NCI-H2171 (cell line): ENCODE data around the gene NPC1.
A peak's percentile ranks its signal among the peaks of the same experiment; 100 is the strongest.
"Not testable (repeated sequence)": the region's sequence is repeated elsewhere in the genome, so short reads cannot be mapped to it uniquely, and the experiment has no call there.

Experiments
- DNase-seq: peaks from one replicate; lab custom pipeline; 2025; lab: John Stamatoyannopoulos, UW

NPC1 gene

DNA sequence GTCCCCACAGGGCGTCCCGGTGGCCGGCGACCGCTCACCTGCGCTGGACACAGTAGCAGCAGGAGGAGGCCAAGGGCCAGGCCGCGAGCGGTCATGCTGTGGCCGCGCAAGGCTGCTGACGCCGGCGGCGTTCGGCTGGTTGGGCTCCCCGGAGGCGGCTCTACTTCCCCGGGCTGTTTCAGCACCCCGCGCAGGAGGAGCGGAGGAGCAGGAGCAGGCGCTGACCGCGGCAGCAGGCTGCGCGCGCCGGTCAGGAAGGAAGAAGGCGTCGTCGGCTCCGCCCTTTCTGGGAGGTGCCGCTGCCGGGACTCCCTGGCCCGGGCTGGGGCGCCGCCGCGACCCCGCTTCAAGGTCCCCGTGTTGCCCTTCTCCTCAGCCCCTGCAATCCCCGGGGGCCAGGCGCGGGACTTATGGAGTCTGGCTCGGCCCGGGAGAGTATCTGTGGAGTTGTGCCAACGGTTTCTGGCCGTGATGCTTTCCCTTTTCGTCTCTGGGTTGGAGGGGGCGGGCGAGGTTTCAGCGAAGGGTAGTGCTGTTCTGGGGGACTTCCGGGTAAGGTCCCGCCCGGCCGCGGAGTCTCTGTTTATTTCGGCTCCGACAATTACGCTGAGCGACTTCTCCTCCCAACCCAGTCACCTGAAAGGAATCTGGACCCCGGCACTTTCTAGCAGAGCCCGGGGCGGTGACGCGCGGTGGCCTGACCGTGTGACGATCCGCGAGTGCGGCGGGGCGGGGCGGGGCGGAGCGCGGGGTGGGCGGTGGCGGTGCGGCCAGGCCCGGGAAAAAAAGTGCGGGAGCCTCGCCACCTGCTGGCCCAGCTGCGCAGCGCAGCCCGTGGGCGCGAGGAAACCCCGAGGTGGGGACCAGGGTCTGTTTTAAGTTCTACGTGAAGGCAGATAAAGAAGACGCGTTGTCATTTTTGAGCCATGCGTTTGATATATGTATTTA lies at the start of gene NPC1:
TSS of gene NPC1 (minus strand) at position 258 of the 948 bp plus-strand sequence. CDS start at position 95, 163 bp downstream.
- peak; percentile 88 for DNase-seq

DNA sequence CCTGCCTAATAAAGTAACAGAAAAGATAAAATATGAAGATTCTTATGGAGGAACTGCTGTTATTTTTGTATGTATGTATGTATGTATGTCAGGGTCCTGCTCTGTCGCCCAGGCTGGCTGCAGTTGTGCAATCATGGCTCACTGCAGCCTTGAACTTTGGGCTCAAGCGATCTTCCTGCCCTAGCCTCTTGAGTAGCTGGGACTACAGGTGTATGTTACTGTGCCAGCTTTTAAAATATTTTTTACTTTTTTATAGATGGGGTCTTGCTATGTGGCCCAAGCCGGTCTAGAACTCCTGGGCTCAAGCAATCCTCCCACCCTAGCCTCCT lies 49.7 kb upstream of the NPC1 start:
- DNase-seq, result no peak

DNA sequence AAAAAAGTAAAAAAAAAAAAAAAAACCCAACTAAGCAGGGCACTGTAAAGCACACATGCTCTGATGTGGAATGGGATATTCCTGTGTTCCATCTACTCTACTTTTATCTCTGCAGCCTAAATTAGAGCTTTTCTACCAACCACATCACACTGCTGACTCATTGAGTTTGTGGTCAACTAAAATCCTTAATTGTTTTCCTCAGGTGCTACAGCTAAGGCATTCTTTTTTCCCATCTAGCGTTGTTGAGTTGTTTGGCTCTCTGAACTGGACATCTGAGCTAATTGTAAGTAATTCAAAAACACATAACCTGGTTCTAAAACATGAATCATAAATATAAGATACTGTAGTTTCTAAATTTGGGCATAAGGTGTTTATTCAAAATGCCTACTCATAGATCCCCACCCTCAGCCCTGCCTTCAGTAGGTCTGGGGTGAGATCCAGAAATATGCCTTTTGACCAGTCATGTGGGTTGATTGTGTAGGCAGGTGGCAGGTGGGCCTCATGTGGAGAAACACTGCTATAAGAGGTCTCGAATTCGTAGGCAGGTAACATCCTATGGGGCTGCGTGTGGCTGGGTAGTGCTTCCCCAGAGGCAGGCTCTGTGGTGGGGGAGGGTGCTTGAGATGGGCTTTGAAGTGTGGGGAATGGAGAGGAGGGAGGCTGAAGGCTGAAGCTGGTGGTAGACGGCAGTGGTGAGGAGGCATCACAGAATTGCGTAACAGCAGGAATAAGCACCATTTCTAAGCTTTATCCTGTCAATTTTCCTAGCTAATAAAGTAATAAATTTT lies 49.2 kb upstream of the NPC1 start:
- no peak for DNase-seq

DNA sequence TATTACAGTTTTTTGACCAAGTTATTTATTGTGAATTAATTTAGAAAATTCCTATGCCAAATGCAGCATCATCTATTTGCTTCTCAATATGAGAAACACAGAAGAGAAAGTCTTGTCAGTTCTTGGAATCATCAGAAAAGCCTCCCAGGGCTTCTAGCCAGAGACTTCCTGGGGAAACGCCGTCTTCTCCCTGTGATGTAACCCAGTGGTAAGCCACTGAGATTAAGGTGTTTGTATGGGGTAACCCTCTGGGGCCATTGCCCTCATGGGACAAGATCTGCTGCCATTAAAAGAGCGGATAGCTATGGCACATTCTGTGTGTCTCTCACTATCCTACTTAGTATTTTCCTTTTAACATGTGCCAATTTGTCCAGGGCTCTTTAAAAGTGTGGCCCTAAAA lies 48.4 kb upstream of the NPC1 start:
- DNase-seq, result no peak

DNA sequence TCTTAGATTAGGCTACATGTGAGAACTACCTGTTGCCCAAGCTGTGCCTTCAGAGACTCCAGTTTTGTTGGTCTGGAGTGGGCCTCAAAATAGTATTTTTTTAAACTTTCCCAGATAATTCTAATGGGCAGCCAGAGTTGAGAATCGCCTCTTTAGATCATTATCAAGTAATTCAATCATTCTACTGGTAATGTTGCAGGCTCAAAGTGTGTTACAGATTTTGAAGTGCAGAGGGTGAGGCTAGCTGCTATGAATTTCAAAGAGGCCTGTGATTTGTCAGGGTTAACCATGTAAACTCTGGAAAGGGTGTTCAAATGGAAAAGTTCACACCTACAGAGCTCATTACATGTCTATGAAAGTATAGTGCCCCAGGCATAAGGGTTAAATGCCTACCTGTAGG lies 46.3 kb upstream of the NPC1 start:
- no peak for DNase-seq

DNA sequence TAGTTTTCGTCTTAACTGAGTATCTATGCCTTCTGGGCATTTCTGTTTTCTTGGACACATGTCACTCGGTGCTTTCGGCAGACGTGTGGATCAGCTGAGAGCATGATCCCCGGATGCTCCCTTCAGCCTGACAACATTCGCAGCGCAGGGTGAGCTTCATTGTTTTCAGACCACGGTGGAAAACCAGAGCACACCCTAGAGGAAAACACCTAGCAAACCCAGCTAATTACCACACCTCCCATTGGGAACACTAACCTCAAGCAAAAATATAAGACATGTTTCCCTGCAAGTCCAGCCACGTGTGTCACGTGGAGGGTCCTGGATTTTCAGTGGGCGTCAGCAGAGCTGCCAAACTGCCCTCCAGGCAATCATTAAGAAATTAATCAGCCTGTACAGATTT lies 45.4 kb upstream of the NPC1 start:
- no peak for DNase-seq

DNA sequence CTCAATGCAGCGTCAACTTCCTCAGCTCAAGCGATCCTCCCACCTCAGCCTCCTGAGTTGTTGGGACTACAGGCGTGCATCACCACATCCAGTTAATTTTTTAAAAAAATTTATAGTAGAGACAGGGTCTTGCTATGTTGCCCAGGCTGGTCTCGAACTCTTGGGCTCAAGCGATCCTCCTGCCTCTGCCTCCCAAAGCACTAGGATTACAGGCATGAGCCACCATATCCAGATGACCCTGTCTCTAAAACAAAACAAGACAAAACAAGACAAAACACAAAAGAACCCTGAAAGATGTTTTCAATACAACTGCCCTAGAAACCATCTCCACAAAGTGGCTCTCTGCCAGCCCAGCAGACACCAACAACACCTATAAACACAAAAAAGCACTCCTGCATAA lies 45.0 kb upstream of the NPC1 start:
- no peak for DNase-seq

DNA sequence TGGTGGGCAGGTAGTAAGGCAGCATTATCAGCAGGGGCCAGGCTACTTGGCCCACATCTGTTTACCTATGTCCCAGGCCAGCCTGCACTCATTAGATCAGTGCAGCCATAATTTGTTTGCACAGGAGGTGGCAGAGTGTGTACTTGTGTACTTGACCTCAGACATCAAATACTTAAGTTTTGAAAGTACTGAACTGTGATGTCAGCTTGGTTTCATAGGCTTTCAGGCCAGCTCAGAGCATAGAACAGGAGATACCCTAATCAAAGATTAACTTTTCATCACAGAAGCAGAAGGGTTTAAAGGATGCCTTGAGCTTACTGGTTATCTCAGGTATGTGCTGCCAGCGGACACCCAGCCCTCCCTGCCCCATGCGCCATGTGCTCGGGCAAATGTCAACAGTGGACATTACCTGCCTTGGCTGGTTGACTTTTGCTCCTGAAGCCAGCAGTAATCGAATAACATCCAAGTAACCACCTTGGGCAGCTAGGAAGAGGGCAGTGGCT lies 43.2 kb upstream of the NPC1 start:
- DNase-seq, result no peak

DNA sequence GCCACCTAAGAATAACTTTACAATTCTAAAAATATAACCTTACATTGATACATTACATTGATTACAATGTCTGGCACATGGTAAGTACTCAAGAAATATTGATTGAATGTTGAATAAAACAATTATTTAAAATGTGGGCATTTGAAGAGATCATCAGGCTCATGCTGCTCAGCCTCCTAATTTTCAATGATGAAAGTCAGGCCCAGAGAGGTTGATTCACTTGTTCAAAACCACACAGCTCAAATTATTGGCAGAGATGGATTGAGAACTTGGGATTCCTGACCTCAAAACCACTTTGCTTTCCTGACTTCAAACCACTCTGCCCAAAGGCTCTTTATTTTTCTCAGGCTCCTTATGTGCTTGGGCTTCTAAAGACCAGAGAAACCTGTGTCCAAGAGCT lies 41.7 kb upstream of the NPC1 start:
- DNase-seq, result no peak

DNA sequence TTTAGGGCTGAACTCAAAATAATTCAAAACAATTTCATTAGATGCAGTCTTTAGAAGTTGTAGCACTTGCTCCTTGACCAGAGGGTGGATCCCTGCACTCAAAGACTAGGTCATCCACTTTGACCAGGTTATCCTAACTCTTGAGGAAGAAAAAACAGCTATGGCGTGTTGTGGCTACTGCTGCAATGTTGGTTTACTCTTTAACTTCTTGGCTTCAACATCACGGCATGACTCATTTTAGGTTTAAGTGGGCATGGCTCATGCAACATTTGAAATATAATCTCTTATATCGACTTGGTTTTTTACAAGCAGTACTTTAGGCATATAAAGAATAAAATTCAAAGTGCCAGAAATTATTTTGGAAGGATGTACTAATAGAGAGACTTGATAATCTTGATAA lies 41.0 kb upstream of the NPC1 start:
- DNase-seq, result no peak

DNA sequence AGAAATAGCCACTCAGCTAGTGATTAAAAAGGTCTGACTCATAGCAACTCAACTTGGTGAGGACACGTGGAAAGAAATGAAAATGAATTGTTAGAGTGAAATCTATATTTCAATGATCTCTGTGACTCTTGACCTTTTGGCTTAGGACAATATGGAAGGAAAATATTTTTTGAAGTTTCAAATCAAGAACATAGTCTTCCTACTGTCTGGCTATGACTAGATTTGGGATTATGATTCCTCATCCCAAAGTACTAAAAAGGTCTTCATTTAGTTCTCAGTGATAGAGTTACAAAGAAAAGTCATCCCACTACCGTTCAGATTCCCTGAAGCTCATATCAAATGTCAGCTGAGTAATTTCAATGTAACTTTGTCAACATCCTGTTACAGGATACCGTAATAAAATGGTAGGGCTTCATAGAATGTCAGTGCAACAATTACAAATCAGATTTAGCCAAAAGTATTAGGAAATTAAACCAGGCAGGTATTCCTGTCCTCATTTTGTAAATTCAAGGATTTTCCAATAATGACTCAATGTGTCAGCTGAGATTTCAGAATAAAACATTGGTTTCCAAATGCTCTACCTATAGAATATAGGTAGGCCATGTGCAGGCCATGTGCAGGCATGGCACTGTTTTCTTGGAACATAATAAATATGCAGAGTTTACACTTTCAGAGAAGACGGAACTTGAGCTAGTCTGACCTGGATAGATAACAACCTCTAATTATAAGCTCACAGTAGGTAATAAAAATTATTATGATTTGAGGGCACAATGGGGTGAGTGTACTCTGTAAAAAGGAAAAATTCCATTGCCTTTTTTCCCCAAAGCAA lies 40.4 kb upstream of the NPC1 start:
- DNase-seq, result no peak

DNA sequence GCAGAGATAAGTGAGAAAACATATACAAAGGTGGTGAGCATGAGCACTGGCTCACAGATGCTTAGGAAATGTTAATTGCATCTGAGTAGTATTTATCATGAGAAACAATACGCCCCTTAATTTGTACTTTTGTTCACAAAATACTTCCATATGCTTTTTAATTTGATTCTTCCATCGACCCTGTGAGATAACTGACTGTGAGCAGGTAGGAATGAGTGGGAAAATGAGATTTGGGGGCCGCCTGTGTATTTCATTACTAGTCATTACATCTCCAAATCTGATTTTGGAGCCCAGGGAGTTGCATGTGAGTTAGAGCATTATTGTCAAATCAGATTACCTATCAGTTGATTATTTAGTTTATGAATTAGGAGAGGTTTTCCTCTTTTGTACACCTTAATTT lies 36.7 kb upstream of the NPC1 start:
- DNase-seq, result no peak

DNA sequence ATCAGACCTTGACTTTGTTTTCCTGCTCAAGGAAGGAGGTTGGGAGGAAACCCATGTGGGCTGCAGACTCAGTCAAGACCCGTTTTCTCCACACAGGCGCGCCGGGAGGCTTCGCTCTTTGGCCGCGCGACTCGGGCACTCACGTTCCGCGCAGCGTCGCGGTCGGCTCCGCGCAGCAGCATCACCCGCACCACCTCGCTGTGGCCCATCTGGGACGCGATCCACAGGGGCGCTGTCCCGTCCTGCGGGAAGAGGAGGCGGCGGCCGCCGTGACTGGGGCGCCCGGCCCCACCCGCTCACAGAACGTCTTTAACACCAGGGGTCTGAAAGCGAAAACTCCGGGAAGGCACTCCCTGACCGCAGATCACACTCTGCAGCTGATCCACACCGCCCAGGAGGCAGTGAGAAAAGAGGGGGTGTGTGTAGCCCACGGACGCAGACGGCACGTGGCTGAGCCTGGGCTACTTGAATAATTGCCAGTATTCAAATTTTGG lies 33.1 kb upstream of the NPC1 start:
- DNase-seq, result no peak

DNA sequence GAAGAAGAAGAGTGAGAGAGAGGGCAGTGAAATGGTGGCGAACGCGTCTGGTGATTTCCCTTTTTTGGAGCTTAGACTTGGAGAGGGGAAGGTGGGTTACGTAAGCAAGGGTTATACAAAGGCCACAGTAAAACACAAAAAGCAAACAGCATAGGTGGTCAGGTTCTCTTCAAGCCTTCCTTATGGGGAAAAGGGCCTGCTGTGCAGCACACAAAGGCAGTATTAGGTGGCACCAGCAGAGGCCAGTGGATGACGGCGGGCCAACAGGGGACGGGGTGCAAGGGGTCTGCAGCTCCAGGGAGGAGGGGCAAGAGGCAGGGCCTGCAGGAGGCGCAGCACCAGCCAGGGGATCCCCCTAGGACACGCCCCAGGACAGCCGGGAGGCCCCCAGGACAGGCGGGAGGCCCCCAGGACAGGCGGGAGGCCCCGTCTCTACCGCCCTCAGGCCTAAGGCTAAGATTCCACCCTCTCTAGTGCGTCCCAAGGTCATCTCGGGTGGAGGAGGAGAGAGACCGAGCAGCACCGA lies 32.6 kb upstream of the NPC1 start:
- no peak for DNase-seq

DNA sequence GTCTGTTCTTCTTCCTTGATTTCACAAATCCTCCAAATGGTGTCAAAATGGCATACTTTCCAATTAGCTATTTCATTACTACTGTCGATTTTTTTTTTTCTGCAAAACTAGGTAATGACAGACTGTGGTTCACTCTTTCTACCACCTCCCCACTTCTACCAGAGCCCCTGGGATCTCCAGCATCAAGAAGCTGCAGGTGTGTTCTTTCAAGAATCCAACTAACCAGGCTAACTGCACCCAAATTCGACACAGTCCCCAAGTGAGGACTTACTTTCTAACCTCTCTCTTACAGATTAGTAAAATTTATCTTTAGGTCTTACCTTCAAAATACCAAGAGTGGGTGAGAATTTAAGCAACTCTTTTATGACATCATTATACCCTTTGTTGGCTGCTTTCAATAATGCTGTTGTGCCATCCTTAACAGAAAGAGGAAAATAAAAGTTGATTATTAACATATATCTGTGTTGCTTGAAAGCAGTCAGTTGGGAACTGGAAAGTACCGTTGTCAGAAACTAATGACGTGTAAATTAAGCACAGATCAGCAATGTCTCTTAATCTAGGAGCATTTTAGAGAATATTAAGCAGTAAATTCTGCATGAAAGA lies 31.2 kb upstream of the NPC1 start:
- DNase-seq, result no peak

DNA sequence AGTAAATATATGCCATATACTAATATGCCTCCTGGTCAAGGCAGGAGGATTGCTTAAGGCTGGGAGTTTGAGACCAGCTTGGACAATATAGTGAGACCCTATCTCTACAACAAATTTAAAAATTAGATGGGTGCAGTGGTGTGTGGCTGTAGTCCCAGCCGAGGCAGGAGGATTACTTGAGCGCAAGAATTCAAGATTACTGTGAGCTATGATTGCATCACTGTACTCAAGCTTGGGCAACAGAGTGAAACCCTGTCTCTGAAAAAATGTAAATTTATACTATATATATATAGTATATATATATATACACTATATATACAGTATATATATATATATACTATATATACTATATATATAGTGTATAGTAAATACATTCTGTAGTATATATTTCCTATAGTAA lies 30.0 kb upstream of the NPC1 start:
- no peak for DNase-seq

DNA sequence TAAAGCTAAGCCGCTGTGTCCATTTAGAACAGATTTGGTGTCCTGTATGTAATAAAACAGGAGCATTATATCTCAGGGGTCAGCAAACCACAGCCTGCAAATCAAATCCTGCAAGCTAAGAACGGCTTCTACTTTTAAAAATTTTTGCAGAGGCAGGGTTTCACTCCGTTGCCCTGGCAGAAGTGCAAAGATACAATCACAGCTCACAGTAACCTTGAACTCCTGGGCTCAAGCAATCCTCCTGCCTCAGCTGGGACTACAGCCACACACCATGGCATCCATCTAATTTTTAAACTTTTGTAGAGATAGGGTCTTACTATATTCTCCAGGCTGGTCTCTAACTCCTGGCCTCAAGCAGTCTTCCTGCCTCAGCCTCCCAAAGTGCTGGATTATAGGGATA lies 28.6 kb upstream of the NPC1 start:
- DNase-seq, result no peak

DNA sequence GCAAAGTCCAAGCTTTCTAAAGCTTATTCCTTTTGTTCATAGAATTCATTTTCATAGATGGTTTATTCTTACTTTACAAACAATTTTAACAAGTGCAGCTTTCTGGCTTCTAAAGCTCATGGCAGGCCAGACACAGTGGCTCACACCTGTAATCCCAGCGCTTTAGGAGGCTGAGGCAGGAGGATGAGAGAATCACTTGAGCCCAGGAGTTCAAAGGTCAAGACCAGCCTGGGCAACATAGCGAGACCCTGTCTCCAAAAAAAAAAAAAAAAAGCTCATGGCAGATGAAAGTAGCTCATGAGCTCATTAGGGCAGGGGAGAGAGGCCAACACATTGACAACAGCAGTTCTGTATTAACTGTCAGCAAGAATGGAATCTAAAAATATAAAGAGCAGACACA lies 28.1 kb upstream of the NPC1 start:
- no peak for DNase-seq

DNA sequence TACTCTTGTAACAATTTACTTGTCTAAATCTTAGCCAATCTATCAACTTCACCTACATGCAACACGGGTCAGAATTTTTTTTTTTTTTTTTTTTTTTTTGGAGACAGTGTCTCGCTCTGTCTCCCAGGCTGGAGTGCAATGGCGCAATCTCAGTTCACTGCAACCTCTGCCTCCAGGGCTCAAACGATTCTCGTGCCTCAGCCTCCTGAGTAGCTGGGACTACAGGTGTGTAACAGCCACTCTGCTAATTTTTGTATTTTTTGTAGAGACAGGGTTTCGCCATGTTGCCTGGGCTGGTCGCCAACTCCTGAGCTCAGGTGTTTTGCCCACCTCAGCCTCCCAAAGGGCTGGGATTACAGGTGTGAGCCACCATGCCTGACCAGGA lies 26.8 kb upstream of the NPC1 start:
- DNase-seq, result not testable (repeated sequence)

DNA sequence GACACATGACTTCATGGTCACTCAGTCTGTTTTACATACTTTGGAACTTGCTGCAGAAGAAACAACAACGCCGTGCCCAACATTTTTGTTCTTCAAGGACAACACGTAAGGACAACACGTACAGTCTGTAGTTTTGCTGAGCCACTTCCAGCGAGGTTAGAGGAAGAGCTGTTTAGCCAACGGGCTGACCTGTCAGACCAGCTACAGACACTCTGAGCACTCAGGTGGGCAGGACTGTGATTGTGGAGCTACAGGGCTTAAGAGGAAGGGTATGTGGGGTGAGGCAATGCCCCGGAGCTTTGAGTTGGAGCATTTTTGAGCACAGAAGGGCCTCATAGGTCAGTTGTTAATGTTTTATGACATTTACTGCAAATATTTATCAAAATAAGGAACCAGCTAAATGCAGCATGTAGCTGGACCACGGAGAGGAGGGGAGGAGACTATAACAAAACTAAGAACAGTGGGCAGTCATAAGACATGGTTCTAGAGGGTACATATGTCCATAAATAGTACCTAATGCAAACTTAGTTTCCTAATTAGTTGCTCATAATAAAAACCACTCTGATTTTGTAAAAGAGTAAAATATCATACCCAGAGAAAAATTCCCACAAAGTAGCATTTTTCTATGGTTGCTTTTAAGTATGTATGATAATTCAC lies 26.3 kb upstream of the NPC1 start:
- no peak for DNase-seq
